ENCODE data around the gene WDR59. TPM values are rescaled to one million over a fixed set of nuclear protein-coding genes. Genes with fewer than 3 reads are reported as not detected.
"Not testable (repeated sequence)": the region's sequence is repeated elsewhere in the genome, so short reads cannot be mapped to it uniquely, and the experiment has no call there.

The WDR59 gene
- total RNA-seq, 1 experiment from 2014 or later = 22.1 TPM

DNA sequence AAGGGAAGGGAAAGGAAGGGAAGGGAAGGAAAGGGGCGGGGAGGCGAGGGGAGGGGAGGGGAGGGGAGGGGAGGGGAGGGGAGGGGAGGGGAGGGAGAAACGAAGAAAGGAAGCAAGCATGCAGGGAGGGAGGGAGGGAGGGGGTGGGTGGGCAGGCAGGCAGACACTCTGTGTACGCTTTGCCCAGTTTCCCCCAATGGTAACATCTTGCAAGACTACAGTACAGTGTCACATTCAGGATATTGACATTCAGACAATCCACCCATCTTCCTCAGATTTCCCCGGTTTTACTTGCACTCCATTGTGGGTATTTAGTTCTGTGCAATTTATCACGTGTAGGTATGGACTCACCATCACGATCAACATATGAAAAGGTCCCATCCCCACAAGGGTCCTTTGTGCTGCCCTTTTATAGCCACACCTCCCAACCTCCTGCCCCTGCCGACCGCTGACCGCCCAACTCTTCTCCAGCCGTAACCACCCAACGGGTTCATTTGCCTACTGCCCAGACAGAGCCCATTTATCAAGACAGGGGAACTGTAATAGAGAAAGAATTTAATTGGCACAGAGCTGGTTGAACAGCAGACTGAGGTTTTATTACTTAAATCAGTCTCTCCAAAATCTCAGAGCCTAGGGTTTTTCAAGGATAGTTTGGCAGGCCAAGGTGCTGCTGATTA lies 118.9 kb downstream of the WDR59 start:
- DNase-seq (ENCODE audit: low read depth) = no peak

GRCh38 chr16:74862743-74863244 lies 122.1 kb downstream of the WDR59 start:
- DNase-seq (ENCODE audit: low read depth) = peak; percentile 57

DNA sequence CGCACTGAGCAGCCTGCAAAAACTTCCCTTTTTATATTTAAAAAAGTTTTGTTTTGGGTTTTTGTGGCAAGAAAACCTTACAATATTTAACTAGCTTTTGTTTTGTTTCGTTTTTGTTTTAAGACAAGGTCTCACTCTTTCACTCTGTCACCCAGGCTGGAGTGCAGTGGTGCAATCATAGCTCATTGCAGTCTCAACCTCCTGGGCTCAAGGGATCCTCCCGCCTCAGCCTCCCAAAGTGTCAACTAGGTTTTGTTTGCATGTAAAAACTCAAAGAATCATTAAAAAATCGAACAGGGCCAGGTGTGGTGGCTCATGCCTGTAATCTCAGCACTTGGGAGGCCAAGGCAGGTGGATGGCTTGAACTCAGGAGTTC lies 132.4 kb downstream of the WDR59 start:
- DNase-seq (ENCODE audit: low read depth) = no peak

DNA sequence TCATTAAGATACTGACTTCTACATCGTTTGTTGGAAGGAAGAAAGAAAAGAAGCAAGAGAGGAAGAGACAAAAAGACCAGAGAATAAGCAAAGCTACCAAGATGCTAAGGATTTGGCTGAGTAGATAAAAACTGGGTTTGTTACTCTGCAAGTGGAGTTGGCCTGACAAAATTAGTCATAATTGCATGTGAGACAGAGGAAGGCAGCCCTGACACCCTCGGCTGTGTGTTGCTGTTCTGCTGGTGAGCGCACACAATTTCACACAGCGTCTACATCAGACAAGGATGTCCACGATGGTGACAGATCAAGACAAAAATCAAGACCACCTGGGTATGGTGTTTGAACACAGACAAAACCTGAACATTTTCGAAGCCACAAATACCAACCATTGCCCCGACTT lies 134.9 kb downstream of the WDR59 start:
- peak; percentile 12 for DNase-seq (ENCODE audit: low read depth)

- DNase-seq (ENCODE audit: low read depth) = no peak
Measured at GRCh38 chr16:74847202-74847601, 137.7 kb downstream of the WDR59 start.

GRCh38 chr16:74846714-74847113 lies 138.2 kb downstream of the WDR59 start:
- DNase-seq (ENCODE audit: low read depth) = no peak

GRCh38 chr16:74844041-74844980 lies 140.6 kb downstream of the WDR59 start:
- no peak for DNase-seq (ENCODE audit: low read depth)

DNA sequence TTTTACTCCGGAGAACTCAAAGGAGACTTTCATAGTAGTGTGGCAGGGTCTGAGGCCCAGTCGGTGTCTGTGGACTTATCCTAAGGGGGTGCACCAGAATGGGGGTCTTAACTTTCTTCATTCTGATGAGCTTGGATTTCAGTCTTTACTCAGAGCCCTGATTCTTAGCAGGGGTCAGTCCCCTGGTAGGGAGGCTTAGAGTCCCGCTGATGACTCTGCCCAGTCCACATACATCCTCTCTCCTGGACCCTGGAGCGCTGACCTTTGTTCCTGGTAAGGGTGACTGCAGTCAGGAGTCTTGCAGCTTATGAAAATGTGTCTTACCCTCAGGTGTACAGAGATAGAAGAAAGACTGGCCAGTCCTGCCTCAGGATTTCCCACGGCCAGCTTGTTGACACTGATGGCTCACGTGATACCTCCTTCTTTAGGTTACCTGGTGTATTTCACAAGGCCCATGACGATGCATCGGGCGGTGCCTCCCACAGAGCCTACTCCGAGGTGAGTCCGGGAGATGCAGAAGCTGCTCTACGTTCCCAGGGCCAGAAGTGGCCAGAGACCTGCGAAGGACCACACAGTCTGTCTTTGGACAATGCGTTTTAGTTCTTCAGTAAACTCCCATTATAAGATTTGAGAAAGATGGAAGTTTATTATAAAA lies 141.4 kb downstream of the WDR59 start:
- DNase-seq (ENCODE audit: low read depth) = not testable (repeated sequence)

DNA sequence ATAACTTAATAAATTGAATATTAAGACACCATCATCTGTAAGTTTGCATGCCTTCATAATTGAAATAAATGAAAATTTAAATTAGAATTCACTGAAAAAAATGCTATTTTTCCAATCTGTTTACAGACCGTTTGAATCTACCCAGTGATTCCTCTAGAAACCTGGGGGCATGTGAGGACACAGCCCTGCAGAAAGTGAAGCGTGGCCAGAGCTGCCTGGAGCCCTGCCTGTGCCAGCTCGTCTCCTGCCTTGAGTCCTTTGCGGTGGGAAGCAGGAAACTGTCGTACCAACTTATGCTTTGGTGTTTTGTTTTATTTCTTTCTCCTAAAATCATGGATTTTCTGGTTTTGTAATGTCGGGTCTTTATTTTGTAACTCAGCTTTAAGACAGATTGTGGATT lies 142.5 kb downstream of the WDR59 start:
- peak; percentile 11 for DNase-seq (ENCODE audit: low read depth)

GRCh38 chr16:74841904-74842303 lies 143.0 kb downstream of the WDR59 start:
- no peak for DNase-seq (ENCODE audit: low read depth)

GRCh38 chr16:74841469-74841868 lies 143.5 kb downstream of the WDR59 start:
- no peak for DNase-seq (ENCODE audit: low read depth)

- no peak for DNase-seq (ENCODE audit: low read depth)
Measured at GRCh38 chr16:74837056-74837455, 147.9 kb downstream of the WDR59 start.

DNA sequence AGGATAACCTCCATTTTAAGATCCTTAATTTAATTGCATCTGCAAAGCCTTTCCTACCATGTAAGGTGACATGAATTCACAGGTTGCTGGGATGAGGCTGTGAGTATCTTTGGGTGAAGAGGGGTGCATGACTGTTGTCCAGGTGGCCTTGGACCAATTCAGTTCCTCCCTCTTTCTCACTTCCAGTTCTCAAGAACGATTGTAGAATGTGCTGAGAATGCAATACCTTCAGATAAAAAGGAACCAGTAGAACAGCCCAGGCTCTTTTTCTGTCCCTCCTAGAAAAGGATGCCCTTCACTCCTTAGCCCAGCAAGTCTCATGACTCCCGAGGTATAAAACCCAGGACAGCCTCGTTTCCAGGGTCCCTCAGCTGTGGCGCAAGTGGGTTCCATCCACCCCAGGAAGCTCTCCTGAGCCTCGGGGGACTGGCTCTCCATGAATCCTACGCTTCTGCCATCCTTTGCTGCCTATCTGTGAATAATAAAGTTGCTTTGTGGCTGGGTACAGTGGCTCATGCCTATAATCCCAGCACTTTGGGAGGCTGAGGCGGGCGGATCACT lies 148.7 kb downstream of the WDR59 start:
- no peak for DNase-seq (ENCODE audit: low read depth)

GRCh38 chr16:74832228-74832627 lies 152.7 kb downstream of the WDR59 start:
- DNase-seq (ENCODE audit: low read depth) = no peak

- no peak for DNase-seq (ENCODE audit: low read depth)
Measured at GRCh38 chr16:74831467-74831866, 153.5 kb downstream of the WDR59 start.

DNA sequence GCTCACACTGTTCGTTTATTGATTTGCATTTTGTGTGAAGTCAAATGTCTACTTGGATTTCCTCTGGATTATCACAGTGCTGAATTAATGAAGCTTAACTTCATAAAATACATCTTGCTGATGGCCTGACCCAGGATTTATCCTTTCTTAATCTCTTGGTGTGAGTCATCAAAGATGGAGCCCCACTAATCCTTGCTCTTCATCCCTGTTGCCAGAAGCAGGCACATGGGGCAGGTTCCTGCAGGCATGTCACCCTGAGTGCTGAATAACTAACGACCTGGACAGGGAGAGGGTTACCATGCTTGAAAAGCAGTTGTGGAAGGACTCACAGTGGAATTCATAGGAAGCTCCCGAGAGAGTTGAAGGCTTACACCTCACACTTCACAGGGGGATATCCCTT lies 154.3 kb downstream of the WDR59 start:
- DNase-seq (ENCODE audit: low read depth) = no peak

GRCh38 chr16:74829637-74830036 lies 155.3 kb downstream of the WDR59 start:
- no peak for DNase-seq (ENCODE audit: low read depth)

GRCh38 chr16:74825941-74826340 lies 159.0 kb downstream of the WDR59 start:
- DNase-seq (ENCODE audit: low read depth) = no peak

DNA sequence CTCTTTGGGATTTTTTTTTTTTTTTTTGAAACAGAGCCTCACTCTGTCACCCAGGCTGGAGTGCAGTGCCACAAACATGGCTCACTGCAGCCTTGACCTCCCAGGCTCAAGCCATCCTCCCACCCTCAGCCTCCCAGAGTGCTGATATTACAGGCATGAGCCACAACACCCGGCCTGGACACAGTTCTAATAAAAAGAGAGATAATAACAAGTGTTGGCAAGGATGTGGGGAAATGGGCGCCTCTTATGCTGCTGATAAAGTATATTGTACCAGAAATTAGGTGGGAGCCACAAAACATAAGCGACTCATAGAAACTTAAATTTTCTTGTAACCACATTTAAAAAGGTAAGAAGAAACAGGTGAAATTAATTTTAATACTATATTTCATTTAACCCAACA lies 159.9 kb downstream of the WDR59 start:
- DNase-seq (ENCODE audit: low read depth) = no peak

Measured in HT1080 (cell line).